HG03064 (cell line): ENCODE results near the gene LMF1.
"Not testable (repeated sequence)": the region's sequence is repeated elsewhere in the genome, so short reads cannot be mapped to it uniquely, and the experiment has no call there.

Experiments
- ATAC-seq: cut with Tn5 transposase; IDR thresholded peaks from one replicate; pipeline ENCODE4 v1.9.1; 2021; ENCODE audit warnings: low read depth; ENCODE audit not compliant: unreplicated experiment

Gene LMF1

GRCh38 chr16:898761-899682, 71.8 kb downstream of the LMF1 start:
- no peak for ATAC-seq

DNA sequence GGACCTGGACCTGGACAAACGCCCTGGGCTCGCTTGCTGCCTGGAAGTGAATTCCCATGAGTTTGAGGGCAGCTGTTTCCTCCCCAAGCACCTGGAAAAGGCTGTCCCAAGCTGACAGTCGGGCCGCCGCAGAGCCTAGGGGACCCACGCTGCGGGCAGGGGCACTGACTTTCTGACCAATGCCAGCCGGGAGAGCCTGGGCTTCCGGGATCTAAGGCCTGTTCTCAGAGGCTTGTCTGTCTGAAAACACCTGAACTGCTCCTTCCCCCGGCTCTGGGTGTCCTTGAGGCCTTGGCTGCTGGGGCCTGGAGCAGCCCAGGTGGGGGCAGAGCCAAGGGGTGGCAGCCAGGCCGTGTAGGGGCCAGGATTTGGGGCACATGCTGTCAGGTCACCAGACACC, 72.6 kb downstream of the LMF1 start:
- ATAC-seq, result no peak

DNA sequence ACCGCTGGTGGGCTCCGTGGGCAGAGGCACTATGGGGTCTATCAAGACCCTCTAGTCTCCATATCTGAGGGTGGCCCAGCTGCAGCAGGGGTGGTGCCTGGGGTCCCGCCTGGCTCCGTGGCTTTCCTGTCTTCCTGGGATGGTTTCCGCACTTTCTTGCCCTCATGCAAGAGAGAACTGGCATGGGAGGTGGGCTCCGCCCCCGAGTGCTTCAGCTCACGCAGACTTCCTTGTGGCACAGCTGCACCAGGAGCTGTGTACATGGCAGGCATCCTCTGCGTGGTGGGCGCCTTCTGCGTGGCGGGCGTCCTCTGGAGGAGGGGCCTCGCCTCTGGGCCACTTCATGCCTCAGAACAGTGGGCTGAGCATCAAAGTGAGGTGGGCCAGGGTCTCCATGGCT, 73.1 kb downstream of the LMF1 start:
- no peak for ATAC-seq

DNA sequence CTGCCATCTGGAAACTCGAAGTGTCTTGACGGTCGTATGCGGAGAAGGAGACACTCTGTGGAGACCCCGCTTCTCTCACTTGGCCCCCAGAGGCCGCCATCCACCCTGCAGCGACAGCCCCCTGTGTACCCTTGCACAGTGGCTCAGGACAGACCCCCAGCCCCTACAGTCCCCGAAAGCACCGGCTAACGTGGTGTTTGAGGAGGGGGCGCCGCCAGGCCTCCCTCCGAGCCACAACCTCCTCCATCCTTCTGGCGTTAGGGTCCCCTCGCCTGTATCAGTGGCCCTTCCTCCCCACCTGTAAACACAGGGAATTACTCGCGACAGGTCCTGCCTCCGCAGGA, 73.6 kb downstream of the LMF1 start:
- no peak for ATAC-seq

- no peak for ATAC-seq
Measured at GRCh38 chr16:896261-897199, 74.3 kb downstream of the LMF1 start.

- no peak for ATAC-seq
Measured at GRCh38 chr16:895371-895770, 75.4 kb downstream of the LMF1 start.

- ATAC-seq, result no peak
Measured at GRCh38 chr16:894841-895240, 75.9 kb downstream of the LMF1 start.

DNA sequence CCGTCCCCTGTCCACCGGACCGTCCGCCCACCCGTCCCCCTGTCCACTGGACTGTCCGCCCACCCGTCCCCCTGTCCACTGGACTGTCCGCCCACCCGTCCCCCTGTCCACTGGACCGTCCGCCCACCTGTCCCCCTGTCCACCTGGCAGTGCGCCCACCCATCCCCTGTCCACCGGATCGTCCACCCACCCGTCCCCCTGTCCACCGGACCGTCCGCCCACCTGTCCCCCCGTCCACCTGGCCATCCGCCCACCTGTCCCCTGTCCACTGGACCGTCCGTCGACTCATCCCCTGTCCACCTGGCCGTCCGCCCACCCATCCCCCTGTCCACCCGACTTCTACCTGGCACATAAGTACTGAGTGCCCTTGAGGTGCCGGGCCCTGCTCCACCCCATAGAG, 76.6 kb downstream of the LMF1 start:
- ATAC-seq, result no peak

DNA sequence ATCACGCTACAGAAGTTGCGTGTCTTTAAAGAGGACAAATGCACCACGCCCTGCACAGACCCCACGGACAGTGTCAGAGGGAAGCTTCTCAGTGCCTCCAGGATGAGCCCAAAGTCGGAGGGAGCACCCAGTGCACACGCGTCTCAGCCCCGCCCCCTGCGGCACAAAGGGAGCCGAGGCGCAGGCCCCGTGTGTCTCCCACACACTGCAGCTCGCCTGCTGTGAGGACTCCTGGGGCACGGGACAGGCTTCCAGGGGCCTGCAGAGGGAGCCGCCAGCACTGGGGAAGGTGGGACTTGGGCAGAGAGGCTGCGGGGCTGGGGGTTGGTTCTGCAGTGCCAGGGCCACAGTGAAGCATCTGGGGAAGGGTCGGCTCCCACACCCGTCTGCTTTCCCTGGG, 77.4 kb downstream of the LMF1 start:
- no peak for ATAC-seq

GRCh38 chr16:892536-893255, 78.1 kb downstream of the LMF1 start:
- ATAC-seq, result no peak

- ATAC-seq, result no peak
Measured at GRCh38 chr16:892006-892405, 78.8 kb downstream of the LMF1 start.

- no peak for ATAC-seq
Measured at GRCh38 chr16:891353-891740, 79.4 kb downstream of the LMF1 start.

DNA sequence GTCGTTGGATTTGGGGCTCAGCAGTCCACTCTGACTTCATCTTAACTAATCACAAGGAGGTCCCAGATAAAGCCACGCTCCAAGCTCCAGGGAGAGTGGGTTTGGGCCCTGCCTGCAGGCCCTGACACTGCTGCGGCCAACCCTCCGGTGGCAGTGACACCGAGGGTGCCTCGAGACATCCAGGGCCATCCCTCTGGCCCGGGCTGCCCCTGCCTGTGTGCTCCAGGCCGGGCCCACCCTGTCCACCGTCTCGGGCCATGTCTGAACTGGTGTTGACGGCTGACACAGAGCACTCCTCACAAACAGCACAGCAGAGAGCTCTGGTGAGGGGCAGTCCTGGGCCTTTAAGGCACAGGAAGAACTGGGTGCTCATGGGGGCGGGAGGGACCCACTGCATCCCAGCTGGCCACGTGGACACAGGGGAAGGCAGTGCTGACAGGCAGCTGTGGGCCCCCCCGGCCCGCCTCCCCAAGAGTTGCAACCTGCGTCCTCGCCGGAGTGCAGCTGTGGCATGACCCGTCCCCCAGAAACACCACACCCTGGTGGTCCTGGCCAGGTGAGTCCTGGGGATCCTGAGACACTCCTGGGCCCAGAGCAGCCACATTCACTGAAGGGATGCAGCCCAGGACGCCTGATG, 80.0 kb downstream of the LMF1 start:
- no peak for ATAC-seq

- no peak for ATAC-seq
Measured at GRCh38 chr16:890217-890616, 80.6 kb downstream of the LMF1 start.

GRCh38 chr16:889586-889985, 81.2 kb downstream of the LMF1 start:
- ATAC-seq, result no peak

- ATAC-seq, result no peak
Measured at GRCh38 chr16:888901-889570, 81.7 kb downstream of the LMF1 start.

GRCh38 chr16:888456-888855, 82.3 kb downstream of the LMF1 start:
- ATAC-seq, result not testable (repeated sequence)

DNA sequence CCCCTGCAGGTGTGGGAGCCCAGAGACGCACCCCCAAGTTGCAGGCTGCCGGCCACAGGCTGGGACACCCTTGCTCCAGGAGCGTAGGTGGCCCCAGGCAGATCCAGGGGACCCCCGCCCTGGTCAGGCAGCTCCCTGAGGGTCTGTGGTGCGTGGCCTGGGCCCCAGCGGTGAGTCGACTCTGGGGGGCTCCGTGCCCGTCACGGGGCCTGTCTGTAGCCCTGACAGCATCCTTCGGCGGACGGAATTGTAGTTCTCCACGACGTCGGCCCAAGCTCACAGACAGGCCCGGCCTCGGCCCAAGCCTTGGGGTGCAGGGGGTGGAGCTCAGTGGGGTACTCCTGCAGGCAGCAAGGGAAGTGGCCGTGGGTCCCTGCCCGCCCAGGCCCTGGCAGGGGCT, 82.9 kb downstream of the LMF1 start:
- no peak for ATAC-seq

DNA sequence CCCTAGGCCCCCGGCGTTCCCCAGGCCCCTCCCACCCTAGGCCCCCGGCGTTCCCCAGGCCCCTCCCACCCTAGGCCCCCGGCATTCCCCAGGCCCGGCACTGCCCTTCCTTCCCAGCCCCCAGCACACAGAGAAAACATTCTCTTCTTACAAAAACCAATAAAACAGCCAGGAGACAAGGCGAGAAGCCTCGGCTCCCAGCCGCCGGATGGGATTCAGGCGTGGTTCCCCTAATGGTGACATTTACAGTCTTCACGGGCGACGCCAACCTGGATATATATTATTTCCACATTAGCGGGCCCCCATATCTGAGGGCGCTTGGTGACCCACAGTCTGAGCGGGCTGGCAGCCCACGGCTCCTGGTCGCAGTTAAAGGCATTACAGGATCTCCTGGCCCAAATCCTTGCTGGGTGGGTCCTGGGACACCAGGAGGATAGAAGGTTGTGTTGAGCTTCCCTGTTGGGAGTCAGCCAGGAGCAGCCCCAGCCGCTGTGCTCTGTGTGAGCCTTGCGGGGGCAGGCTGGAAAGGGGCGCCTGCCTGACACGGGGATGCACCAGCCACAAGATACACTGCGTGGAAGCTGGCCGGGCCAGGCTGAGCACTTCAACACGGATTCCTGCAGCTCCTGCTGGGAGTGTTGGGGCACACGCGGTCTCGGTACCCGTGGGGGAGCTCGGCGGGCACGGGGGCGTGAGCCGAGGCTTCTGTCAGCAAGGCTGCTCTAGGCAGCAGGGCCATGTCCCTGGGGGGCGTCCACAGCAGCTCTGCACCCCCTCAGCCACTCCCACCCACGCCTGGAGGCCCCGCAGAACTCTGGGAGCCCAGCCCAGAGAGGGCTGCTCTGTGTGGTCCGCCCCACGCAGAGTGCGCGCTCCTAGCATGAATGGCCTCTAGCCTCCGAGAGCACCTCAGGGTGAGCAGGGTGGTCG, 83.7 kb downstream of the LMF1 start:
- no peak for ATAC-seq
